Right atrium auricular region (tissue), 2 donors: ENCODE results near the gene SORBS2. TPM values are rescaled to one million over a fixed set of nuclear protein-coding genes. Genes with fewer than 3 reads are reported as not detected.
A peak's percentile ranks its signal among the peaks of the same experiment; 100 is the strongest.

Experiments used
- DNase-seq: peaks from one replicate; pipeline ENCODE4 v3.0.0-alpha.2; 2019; ENCODE audit warnings: low spot score
- H3K27ac ChIP-seq, 2 donors: fragments of 200-600 bp; sonication (generic); 1 replicate in 1 of 2; 2 replicates in 1 of 2; pipeline ENCODE4 v1.5.1; 2016 to 2019
- H3K27me3 ChIP-seq, 2 donors: fragments of 200-600 bp; sonication (generic); one replicate each; pipeline versions ENCODE4 v1.5.1 to v1.6.0; 2017 to 2019
- H3K36me3 ChIP-seq: fragments of 200-600 bp; sonication (generic); one replicate; pipeline ENCODE4 v1.5.1; 2016
- H3K4me1 ChIP-seq, 2 donors: fragments of 200-600 bp; sonication (generic); one replicate each; pipeline versions ENCODE4 v1.5.1 to v1.6.0; 2017 to 2019
- H3K4me3 ChIP-seq, 2 donors: fragments of 200-600 bp; sonication (generic); 1 replicate in 1 of 2; 2 replicates in 1 of 2; pipeline ENCODE4 v1.5.1; 2017 to 2019; ENCODE audit warnings: mild to moderate bottlenecking in 1 of 2, moderate library complexity in 1 of 2
- H3K9me3 ChIP-seq, 2 donors: fragments of 200-600 bp; sonication (generic); one replicate each; pipeline ENCODE4 v1.5.1; 2019
- CTCF ChIP-seq, 2 donors: fragments of 200-600 bp; sonication (generic); IDR thresholded peaks; one replicate each; pipeline ENCODE4 v1.5.1; 2019; ENCODE audit warnings: antibody characterized with exemption in 2 of 2
- total RNA-seq, 2 donors: library from RNA; depleted of rRNA; stranded (reverse); fragments of >200 nt; gene quantifications; one replicate each; pipeline ENCODE4 v1.1.0, GENCODE V29; 2016

The SORBS2 gene
- total RNA-seq, 2 donors from 2014 or later, result 530 to 741 TPM

DNA sequence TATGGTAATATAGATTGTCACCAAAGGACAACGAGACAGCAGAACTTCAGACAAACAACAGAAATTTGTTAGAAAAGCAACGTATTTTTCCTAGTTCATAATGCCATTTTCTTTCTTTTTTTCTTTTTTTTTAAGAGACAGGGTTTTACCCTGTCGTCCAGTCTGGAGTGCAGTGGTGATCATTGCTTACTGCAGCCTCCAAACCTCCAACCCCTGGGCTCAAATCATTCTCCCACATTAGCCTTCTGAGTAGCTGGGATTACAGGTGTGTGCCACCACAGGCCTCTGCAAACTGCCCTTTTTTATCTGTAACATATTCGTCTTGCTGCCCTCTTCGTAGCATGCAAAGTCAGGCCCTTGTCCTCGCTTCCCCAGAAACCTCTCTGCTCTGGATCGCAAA, 160.1 kb downstream of the SORBS2 start:
- Histone ChIP-seq H3K4me1 (peaks cover 0 to 22% of the 10 kb centered on the region in 2 donors), H3K36me3 (peaks cover 47% of the 10 kb centered on the region), H3K4me3 (no peak overlapping the region), H3K9me3 (no peaks in the 10 kb centered on the region), H3K27me3 (no peaks in the 10 kb centered on the region), H3K27ac (peak overlapping the region; percentile 33 to 37)
- no peak for DNase-seq
- no peak for TF ChIP-seq CTCF (IDR thresholded peaks at IDR 0.05)

DNA sequence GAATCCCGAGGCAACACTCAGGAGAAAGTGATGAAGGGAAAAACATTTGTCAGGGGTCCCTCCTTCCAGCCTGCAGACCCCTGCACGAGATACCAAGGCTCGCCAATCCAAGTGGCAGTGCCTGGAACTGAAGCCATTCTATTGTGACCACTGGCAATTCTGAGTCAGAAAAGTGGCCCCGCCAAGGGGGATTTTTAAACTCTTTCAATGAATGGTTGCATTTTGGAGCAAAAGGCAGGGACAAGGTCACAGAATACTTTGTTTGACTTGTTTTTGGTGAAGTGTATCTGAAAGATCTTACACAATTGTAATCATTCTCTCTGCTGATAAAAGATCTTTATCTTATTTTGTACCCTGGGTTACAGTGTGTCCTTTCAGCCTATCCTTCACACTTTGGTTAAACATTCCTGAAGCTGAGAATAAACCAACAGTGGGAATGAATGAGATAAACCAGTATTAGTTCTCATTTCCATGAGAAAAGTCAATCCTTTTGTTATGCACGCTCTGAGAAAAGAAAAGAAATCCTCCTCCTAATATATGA, 160.8 kb downstream of the SORBS2 start:
- Histone ChIP-seq H3K4me1 (peaks cover 0 to 21% of the 10 kb centered on the region in 2 donors), H3K27ac (peak overlapping the region in 1 of 2 donors; percentile 44), H3K36me3 (peaks cover 54% of the 10 kb centered on the region), H3K27me3 (no peaks in the 10 kb centered on the region), H3K9me3 (no peaks in the 10 kb centered on the region), H3K4me3 (no peak overlapping the region)
- TF ChIP-seq CTCF (IDR thresholded peaks at IDR 0.05), result no peak
- no peak for DNase-seq

DNA sequence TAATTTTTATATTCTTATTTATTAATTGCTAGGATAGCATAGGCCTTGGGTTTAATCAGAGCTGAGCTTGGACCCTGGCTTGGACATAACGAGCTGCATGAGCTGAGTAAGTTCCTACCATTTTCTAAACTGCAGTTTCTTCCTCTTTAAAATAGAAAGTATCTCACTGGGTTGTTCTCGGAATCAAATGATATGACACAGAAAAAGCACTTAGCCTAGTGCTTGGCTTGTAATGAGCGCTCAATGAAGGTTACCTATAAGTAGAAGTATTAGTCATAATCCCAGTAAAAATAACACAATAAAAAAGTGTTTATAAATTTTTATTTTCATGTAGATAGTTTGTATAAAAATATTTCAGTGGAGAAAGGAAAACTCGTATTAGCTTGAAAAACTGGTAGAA, 163.4 kb downstream of the SORBS2 start:
- DNase-seq, result no peak
- Histone ChIP-seq H3K36me3 (peaks cover 74% of the 10 kb centered on the region), H3K4me1 (peaks cover 0 to 6% of the 10 kb centered on the region in 2 donors), H3K9me3 (no peaks in the 10 kb centered on the region), H3K4me3 (no peak overlapping the region), H3K27me3 (no peaks in the 10 kb centered on the region), H3K27ac (peak overlapping the region; percentile 6 to 52)
- TF ChIP-seq CTCF (IDR thresholded peaks at IDR 0.05), result no peak

- Histone ChIP-seq H3K9me3 (no peaks in the 10 kb centered on the region), H3K27me3 (no peaks in the 10 kb centered on the region), H3K36me3 (peaks cover 68% of the 10 kb centered on the region), H3K4me1 (peaks cover 0 to 6% of the 10 kb centered on the region in 2 donors), H3K4me3 (no peak overlapping the region), H3K27ac (no peak overlapping the region)
- TF ChIP-seq CTCF (IDR thresholded peaks at IDR 0.05), result no peak
- no peak for DNase-seq
Measured at GRCh38 chr4:185645403-185645802, 166.6 kb downstream of the SORBS2 start.

DNA sequence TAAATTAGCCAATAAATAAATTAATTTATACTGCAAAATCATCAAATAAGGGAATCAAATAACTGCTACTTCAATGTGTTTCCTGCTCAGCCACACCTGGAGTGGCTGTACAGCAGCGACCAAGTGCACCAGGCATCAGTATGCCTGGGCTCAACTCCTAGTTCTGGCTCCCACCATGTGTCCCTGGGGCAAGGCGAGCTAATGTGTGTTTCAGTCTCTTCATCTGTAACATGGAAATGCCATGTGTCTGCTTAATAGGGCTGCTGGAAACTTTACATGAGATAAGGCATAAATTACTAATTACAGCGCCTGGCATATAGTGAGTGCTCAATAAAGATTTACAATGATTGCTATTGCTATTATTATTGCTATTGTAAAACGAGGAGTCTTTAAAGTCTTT, 167.6 kb downstream of the SORBS2 start:
- DNase-seq, result no peak
- H3K36me3 ChIP-seq, result peaks cover 66% of the 10 kb centered on the region
- H3K27me3 ChIP-seq, result no peaks in the 10 kb centered on the region
- no peaks in the 10 kb centered on the region for H3K9me3 ChIP-seq
- no peak overlapping the region for H3K4me3 ChIP-seq
- peaks cover 0 to 6% of the 10 kb centered on the region in 2 donors for H3K4me1 ChIP-seq
- TF ChIP-seq CTCF (IDR thresholded peaks at IDR 0.05), result no peak
- no peak overlapping the region for H3K27ac ChIP-seq

GRCh38 chr4:185642907-185643306, 169.1 kb downstream of the SORBS2 start:
- no peak for DNase-seq
- peaks cover 0 to 6% of the 10 kb centered on the region in 2 donors for H3K4me1 ChIP-seq
- no peaks in the 10 kb centered on the region for H3K9me3 ChIP-seq
- no peaks in the 10 kb centered on the region for H3K27me3 ChIP-seq
- peaks cover 53% of the 10 kb centered on the region for H3K36me3 ChIP-seq
- no peak overlapping the region for H3K4me3 ChIP-seq
- TF ChIP-seq CTCF (IDR thresholded peaks at IDR 0.05), result no peak
- H3K27ac ChIP-seq, result no peak overlapping the region
